CD14-positive monocyte (primary cell): ENCODE data around the gene FBXL17. TPM values are rescaled to one million over a fixed set of nuclear protein-coding genes. Genes with fewer than 3 reads are reported as not detected.

Experiments
- DNase-seq, 3 donors: peaks; one replicate each; pipeline ENCODE4 v3.0.0-alpha.2; 2011 to 2022
- H2AFZ ChIP-seq: 2 replicates; pipeline ENCODE4 v1.6.0; 2012; ENCODE audit warnings: mild to moderate bottlenecking, low read depth, low read length, inconsistent platforms; ENCODE audit not compliant: insufficient read depth, poor library complexity, severe bottlenecking
- H3K27ac ChIP-seq, 2 donors: 1 replicate in 1 of 2; 2 replicates in 1 of 2; pipeline ENCODE4 v1.5.1; 2012 to 2013; ENCODE audit warnings: low read length in 2 of 2, control low read depth in 1 of 2, inconsistent platforms in 1 of 2, low read depth in 1 of 2, mild to moderate bottlenecking in 1 of 2
- H3K27me3 ChIP-seq, 2 donors: one replicate each; pipeline versions ENCODE4 v1.6.0 to v1.6.1; 2011 to 2013; ENCODE audit warnings: low read length in 2 of 2; ENCODE audit not compliant: control insufficient read depth in 2 of 2, insufficient read depth in 2 of 2
- H3K36me3 ChIP-seq, 2 donors: replicated peaks in 1 of 2; 1 replicate in 1 of 2; 2 replicates in 1 of 2; pipeline versions ENCODE4 v1.5.1 to v1.6.1; 2012 to 2013; ENCODE audit warnings: low read length in 2 of 2, control low read depth in 1 of 2, inconsistent platforms in 1 of 2, mild to moderate bottlenecking in 1 of 2; ENCODE audit not compliant: insufficient read depth in 2 of 2, control insufficient read depth in 1 of 2
- H3K4me1 ChIP-seq, 2 donors: 1 replicate in 1 of 2; 2 replicates in 1 of 2; pipeline versions ENCODE4 v1.5.1 to v1.6.1; 2012 to 2013; ENCODE audit warnings: low read length in 2 of 2, control low read depth in 1 of 2, inconsistent platforms in 1 of 2, mild to moderate bottlenecking in 1 of 2, moderate library complexity in 1 of 2; ENCODE audit not compliant: insufficient read depth in 2 of 2, control insufficient read depth in 1 of 2
- H3K4me2 ChIP-seq: replicated peaks from 2 replicates; pipeline ENCODE3; 2012; ENCODE audit warnings: low read length, moderate library complexity, mild to moderate bottlenecking; ENCODE audit not compliant: poor library complexity, severe bottlenecking; ENCODE audit errors: extremely low read depth
- H3K4me3 ChIP-seq, 3 experiments: fragments of 200-600 bp in 1 of 3; sonication (generic) in 1 of 3; replicated peaks in 1 of 3; 1 replicate in 2 of 3; 2 replicates in 1 of 3; pipeline ENCODE4 v1.5.1; 2011 to 2013; ENCODE audit warnings: low read length in 3 of 3, mild to moderate bottlenecking in 3 of 3, control low read depth in 2 of 3, low read depth in 2 of 3, inconsistent platforms in 1 of 3, moderate library complexity in 1 of 3
- H3K79me2 ChIP-seq: 2 replicates; pipeline ENCODE4 v1.6.0; 2012; ENCODE audit warnings: mild to moderate bottlenecking, control low read depth, inconsistent platforms, low read length, moderate library complexity; ENCODE audit not compliant: insufficient read depth
- H3K9ac ChIP-seq: 2 replicates; pipeline ENCODE4 v1.6.0; 2017; ENCODE audit warnings: low read length, mild to moderate bottlenecking; ENCODE audit not compliant: insufficient read depth, poor library complexity, severe bottlenecking
- H3K9me3 ChIP-seq, 2 donors: replicated peaks in 1 of 2; 1 replicate in 1 of 2; 2 replicates in 1 of 2; pipeline versions ENCODE4 v1.5.1 to v1.6.1; 2012 to 2013; ENCODE audit warnings: low read length in 2 of 2, control low read depth in 1 of 2; ENCODE audit not compliant: control insufficient read depth in 1 of 2, insufficient read depth in 1 of 2
- H4K20me1 ChIP-seq: 2 replicates; pipeline ENCODE4 v1.6.0; 2012; ENCODE audit warnings: mild to moderate bottlenecking, low read length, control low read depth, moderate library complexity; ENCODE audit not compliant: insufficient read depth
- H3K27ac Mint-ChIP-seq, 7 donors: one replicate each; pipeline ENCODE4 v1.8.0; 2020; ENCODE audit warnings: mild to moderate bottlenecking in 7 of 7, mixed read lengths in 7 of 7, moderate library complexity in 6 of 7, inconsistent platforms in 2 of 7
- H3K27me3 Mint-ChIP-seq, 3 donors: one replicate each; pipeline ENCODE4 v1.8.0; 2021 to 2022; ENCODE audit warnings: low read depth in 3 of 3, mild to moderate bottlenecking in 3 of 3, mixed read lengths in 3 of 3, moderate library complexity in 3 of 3, inconsistent platforms in 1 of 3
- H3K36me3 Mint-ChIP-seq, 2 donors: one replicate each; pipeline ENCODE4 v1.8.0; 2020; ENCODE audit warnings: mixed read lengths in 2 of 2, inconsistent platforms in 1 of 2, mild to moderate bottlenecking in 1 of 2
- H3K4me1 Mint-ChIP-seq: one replicate; pipeline ENCODE4 v1.8.0; 2020; ENCODE audit warnings: mild to moderate bottlenecking, mixed read lengths
- H3K4me3 Mint-ChIP-seq, 2 donors: one replicate each; pipeline ENCODE4 v1.8.0; 2020; ENCODE audit warnings: mild to moderate bottlenecking in 2 of 2, mixed read lengths in 2 of 2, moderate library complexity in 1 of 2
- H3K9me3 Mint-ChIP-seq, 7 donors: one replicate each; pipeline ENCODE4 v1.8.0; 2020 to 2022; ENCODE audit warnings: mixed read lengths in 7 of 7, mild to moderate bottlenecking in 6 of 7, moderate library complexity in 6 of 7, inconsistent platforms in 2 of 7
- WGBS: methylation state at CpG from one replicate; pipeline ENCODE4 v1.1.5; 2013; ENCODE audit warnings: missing lambda C conversion rate; ENCODE audit not compliant: insufficient coverage; 5-methylcytosine and 5-hydroxymethylcytosine counted together
- intact Hi-C, 2 donors: fragments of 100-400 bp; cut with micrococcal nuclease; formaldehyde crosslinking; loops; one replicate each; pipeline versions ENCODE4 v1.15.0 to v1.15.1; 2023
- polyA plus RNA-seq, 3 donors: library from polyadenylated mRNA; depleted of rRNA in 1 of 3; unstranded in 2 of 3; stranded (reverse) in 1 of 3; fragments of 300-500 nt in 2 of 3; fragments of >200 nt in 1 of 3; fragmentation: Illumina TruSeq in 2 of 3; gene quantifications; 1 replicate in 2 of 3; 2 replicates in 1 of 3; pipeline ENCODE4 v1.2.3, GENCODE V29; 2012 to 2021
- TF ChIP-seq, protein P1 (sequence below): fragments of 200-600 bp; IDR thresholded peaks from one replicate; pipeline ENCODE4 v1.8.0; 2022; ENCODE audit warnings: antibody characterized with exemption, mild to moderate bottlenecking

Gene FBXL17
- polyA plus RNA-seq, 3 donors: 1.5 to 6.6 (median 2.0) TPM

DNA sequence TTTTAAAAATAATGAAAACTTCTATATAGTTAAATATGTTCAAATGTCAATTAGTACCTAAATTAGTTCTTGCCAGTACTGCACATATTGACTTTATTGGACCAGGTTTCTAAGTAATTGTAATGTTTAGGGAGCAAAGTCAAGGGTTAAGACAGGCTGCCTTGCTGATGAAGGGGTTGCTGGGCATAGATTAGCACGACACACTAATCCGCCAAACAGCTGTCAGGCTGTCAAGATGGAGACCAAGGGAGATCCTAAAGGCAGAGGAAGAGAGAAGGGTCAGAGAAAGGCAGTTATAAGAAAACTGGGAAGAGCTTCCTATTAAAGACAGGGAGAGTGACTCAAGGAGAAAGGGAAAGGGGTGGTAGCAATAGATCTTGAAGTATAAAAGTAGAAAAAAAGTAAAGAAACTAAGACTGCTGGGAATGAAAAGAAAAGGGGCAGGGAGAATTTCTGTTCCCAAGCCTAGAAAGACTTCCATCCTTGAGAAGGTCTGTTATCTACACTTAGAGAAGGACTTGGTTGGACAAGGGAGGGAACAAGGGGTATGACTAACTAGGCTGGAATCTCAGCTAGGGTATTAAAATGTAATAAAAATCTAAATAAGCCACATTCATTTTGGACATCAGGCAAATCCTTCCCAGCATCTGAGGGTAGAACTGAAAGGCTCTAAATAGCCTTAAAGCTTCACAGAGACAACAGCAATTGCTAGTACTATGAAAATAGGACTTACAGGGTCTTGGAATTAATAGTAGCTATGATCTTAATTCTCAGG is 188.7 kb downstream of the FBXL17 start:
- H3K27ac ChIP-seq: no peak overlapping the region
- no peaks in the 10 kb centered on the region for H3K9me3 ChIP-seq

DNA sequence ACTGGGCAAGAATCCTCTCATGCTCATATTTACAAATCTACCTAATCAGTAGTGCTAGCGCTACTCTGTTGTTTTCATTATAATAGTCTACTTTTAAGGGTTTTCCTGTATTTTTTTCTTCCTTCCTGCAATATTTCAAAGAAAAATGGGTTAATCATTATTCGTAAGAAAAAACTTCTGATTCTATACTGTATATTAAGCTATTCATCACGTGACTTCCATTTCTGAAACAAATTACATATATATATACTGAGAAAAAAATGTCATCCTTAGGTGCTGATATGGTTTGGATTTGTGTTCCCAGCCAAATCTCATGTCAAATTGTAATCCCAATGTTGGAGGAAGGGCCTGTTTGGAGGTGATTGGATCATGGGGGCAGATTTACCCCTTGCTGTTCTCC is 197.0 kb downstream of the FBXL17 start:
- WGBS: no CpG with 5 or more reads among the region's 3 CpGs
- DNase-seq: no peak
- H4K20me1 ChIP-seq: no peaks in the 10 kb centered on the region
- no peaks in the 10 kb centered on the region for H3K4me1 ChIP-seq
- Mint-ChIP-seq H3K4me1 (peaks cover 2% of the 10 kb centered on the region), H3K27ac (no peak overlapping the region), H3K4me3 (no peak overlapping the region), H3K36me3 (peaks cover 12 to 21% of the 10 kb centered on the region in 2 donors), H3K9me3 (peaks cover 0 to 9% (median 0%) of the 10 kb centered on the region in 7 donors), H3K27me3 (no peaks in the 10 kb centered on the region)
- peaks cover 3 to 9% of the 10 kb centered on the region in 2 donors for H3K36me3 ChIP-seq
- no peaks in the 10 kb centered on the region for H3K79me2 ChIP-seq
- intact Hi-C loops: no loop called here
- no peak overlapping the region for H2AFZ ChIP-seq
- no peak overlapping the region for H3K4me2 ChIP-seq
- H3K4me3 ChIP-seq: no peak overlapping the region
- no peaks in the 10 kb centered on the region for H3K27me3 ChIP-seq
- no peaks in the 10 kb centered on the region for H3K9me3 ChIP-seq
- H3K27ac ChIP-seq: no peak overlapping the region
- TF ChIP-seq, protein P1, sequence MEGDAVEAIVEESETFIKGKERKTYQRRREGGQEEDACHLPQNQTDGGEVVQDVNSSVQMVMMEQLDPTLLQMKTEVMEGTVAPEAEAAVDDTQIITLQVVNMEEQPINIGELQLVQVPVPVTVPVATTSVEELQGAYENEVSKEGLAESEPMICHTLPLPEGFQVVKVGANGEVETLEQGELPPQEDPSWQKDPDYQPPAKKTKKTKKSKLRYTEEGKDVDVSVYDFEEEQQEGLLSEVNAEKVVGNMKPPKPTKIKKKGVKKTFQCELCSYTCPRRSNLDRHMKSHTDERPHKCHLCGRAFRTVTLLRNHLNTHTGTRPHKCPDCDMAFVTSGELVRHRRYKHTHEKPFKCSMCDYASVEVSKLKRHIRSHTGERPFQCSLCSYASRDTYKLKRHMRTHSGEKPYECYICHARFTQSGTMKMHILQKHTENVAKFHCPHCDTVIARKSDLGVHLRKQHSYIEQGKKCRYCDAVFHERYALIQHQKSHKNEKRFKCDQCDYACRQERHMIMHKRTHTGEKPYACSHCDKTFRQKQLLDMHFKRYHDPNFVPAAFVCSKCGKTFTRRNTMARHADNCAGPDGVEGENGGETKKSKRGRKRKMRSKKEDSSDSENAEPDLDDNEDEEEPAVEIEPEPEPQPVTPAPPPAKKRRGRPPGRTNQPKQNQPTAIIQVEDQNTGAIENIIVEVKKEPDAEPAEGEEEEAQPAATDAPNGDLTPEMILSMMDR: no peak
- no peak overlapping the region for H3K9ac ChIP-seq

More for the DNA sequence above, 188.7 kb downstream of the FBXL17 start:
- H3K27me3 Mint-ChIP-seq: no peaks in the 10 kb centered on the region
- no peaks in the 10 kb centered on the region for H3K36me3 ChIP-seq
- H3K4me3 Mint-ChIP-seq: no peak overlapping the region
- no peak overlapping the region for H2AFZ ChIP-seq
- intact Hi-C loops: no loop called here
- H3K36me3 Mint-ChIP-seq: peaks cover 1 to 7% of the 10 kb centered on the region in 2 donors
- no peaks in the 10 kb centered on the region for H3K27me3 ChIP-seq
- peaks cover 0 to 2% (median 0%) of the 10 kb centered on the region in 7 donors for H3K9me3 Mint-ChIP-seq
- no peak overlapping the region for H3K27ac Mint-ChIP-seq
- no peaks in the 10 kb centered on the region for H4K20me1 ChIP-seq
- H3K4me2 ChIP-seq: no peak overlapping the region
- H3K4me1 ChIP-seq: no peaks in the 10 kb centered on the region
- no peak overlapping the region for H3K9ac ChIP-seq
- H3K79me2 ChIP-seq: no peaks in the 10 kb centered on the region
- H3K4me1 Mint-ChIP-seq: no peaks in the 10 kb centered on the region
- no peak for DNase-seq
- TF ChIP-seq, protein P1: no peak
- no peak overlapping the region for H3K4me3 ChIP-seq
- 100% methylated on average over 2 of the region's 2 CpGs for WGBS
